Right renal cortex interstitium (tissue), 3 donors: ENCODE data around the gene CDH13. TPM values are rescaled to one million over a fixed set of nuclear protein-coding genes. Genes with fewer than 3 reads are reported as not detected.

Source experiments
- DNase-seq, 3 donors: peaks; one replicate each; pipeline ENCODE4 v3.0.0-alpha.2; 2013; ENCODE audit warnings: low read depth in 3 of 3, low spot score in 2 of 3
- polyA plus RNA-seq, 3 donors: library from polyadenylated mRNA; unstranded; fragments of 120-200 nt; gene quantifications; one replicate each; pipeline ENCODE4 v1.2.1, GENCODE V29; 2013; ENCODE audit not compliant: insufficient read length in 3 of 3

CDH13 gene
- polyA plus RNA-seq, 3 donors = 9.4 to 16.2 (median 14.7) TPM

DNA sequence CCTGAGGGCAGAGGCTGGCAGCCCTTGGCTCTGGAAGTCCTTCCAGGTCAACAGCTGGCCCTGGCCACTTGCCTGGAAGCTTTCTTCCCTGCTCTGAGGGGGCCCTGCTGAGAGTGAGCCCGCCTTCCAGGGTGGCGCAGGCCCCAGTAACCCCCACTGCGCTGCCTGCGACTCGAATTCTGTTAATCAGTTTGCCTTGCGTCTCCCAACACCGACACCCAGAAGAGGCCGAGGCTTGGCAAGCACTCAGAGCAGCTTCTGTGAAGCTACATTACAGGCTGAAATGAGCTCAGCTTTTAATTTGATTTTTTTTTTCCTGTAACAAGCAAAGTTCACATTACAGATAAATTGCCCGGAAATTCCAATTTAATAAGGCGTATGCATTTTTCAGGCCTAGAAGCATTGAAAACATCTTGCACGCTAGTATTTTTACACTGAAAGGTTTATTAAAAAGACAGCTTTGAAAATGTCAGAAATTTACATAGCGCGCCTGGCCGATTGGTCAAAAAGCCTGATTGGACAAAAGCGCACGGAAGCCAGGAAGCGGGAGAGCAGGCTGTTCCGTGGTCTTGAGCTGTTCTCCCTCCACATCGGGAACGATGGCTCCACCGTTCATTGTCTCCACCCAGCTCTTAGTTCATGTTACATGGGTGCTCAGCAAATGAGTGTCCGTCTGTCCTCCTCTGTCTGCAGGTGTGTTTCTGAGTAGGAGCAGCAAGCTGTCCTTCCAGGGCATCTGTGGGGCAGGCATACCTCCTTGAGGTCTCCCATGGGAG is 1115.5 kb downstream of the CDH13 start:
- no peak for DNase-seq

DNA sequence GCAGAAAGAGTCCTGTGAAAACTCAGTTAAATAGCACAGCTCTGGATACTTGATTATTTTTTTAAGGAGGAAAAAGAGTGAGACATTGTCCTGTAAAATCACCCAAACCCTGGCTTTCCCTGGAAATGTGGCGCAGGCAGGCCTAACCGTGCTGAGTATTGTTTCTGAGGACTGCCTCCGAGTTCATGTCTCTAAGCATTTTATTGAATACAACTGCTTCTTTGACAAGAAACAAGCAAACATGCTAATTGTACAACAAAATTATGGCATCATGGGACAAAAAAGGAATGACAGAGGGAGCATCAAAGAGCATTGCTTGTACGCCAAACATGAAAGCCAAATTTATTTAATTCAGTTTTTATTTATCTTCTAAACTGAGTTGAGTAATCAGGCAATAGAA is 1116.5 kb downstream of the CDH13 start:
- no peak for DNase-seq

DNA sequence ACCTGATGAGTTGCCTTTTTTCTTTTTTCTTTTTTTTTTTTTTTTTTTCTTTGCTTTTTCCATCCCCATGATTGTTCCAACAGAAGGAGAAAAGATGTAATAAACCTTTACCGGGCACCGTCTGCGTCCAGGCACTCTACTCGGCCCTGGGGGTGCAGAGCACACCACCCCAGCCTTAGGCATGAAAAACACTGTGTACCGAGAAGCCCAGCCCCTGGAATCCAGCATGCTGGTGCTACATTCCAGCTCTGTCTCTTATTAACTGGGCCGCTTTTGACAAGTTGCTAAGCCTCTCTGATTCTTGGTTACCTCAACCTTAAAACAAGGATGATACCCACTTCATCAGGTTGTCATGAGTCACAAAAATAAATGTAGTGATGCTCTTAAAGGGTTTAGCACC is 1117.0 kb downstream of the CDH13 start:
- DNase-seq = no peak

DNA sequence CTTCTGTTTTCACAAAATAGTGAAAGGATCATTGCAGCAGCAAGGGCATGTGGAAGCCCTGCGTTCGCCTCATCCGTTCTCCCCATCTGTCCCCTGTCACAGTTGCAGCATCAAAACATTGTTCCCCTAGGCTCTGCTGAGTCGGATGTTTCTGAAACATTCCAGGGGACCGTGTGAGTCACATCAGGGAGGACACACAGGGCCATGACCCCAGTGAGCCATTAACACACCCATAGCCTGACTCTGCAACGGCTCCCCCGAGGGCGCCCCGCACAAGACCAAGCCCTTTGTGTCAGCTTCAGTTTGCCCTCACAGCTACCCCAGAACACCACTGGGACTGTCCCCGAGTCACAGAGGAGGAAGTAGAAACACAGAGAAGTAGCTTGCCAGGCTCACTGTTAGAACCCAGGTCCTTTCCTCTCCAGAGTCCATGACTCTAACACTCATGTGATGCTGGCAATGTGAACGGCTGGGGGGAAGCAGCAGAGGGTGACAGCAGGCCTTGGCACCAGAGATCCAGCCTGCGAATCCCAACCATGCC is 1117.7 kb downstream of the CDH13 start:
- no peak for DNase-seq

DNA sequence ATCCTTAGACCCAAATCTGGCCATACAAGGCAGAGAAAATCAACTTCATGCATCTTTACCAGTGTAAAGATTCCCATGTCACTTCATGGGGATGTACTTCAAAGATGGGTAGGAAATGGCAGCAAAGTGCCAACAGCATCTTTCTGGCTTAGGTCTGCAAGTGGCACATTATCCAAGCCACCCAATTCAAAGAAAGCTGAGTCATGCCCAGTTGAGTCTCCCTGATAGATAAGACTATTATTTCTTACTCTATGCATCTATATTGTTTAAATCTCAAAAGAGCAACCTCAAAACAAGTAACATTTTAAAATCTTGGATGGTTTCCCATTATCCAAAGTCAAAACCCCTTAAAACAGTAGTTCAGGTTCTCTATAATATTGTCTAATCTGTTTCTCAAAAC is 1119.8 kb downstream of the CDH13 start:
- no peak for DNase-seq

DNA sequence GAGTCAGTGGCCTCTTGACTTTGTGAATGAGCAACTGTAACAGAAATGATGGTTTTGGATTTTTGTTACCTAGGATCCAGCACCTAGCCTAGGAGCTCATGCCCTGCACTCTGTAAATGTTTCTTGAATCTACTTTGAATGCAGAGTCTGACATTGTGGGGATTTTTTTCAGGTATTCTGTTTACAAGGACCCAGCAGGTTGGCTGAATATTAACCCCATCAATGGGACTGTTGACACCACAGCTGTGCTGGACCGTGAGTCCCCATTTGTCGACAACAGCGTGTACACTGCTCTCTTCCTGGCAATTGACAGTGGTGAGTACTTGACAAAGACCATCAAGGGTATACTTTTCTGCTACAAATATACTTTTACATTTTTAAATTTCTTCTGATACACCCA is 1121.2 kb downstream of the CDH13 start:
- DNase-seq = no peak

DNA sequence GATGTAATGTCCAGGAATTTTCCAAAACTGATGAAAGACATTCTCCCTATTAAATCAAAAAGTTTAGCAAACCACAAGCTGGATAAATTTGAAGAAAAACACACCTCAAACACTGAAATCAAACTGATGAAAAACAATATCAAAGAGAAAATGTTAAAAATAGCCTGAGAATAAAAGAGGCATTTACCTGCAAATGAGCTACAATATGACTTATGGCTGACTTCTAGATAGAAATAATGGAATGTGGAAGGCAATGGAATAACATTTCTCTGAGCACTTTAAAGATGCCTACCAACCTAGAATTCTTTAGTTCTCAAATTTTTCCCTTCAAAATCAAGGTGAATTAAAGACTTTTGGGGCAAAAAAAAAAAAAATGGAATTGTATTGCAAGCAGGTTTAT is 1128.6 kb downstream of the CDH13 start:
- no peak for DNase-seq

DNA sequence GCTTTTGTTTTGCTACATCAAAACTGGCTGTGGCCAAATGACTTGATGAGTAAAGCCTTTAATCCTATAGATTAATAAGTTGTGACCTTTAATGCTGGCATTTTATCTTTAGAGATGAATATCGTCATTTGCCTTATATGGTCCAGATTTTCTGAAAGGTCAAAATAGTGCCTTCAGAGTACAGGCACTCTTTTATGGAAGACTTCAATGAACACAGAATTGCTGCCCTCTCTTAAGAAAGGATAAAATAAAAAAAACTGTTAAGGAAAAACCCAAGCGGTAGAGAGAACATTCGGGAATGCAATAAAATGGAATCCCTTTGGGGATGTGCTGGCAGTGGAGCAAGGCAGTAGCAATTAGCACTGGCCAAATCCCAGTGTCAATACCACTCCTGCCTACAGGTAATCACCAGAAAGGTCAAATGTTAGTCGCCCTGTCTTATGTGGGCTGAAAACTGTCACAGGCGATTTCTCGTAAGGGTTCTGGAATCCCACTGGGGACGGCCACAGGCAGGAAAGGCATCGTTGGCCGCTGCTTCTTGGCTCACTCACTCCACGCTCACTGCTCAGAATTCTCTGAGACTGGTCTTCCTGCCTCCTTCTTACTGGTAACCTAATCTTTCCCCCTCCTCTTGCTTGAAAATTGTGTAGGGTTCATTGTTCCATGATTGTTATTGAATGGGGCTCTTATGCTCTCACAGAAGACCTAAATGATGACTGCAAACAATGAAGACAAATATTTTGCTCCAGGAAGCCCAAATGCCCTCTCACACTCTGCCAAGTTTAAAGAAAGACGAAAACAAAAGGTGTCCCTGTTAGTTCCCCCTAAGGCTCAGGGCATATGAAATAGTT is 1135.6 kb downstream of the CDH13 start:
- no peak for DNase-seq

DNA sequence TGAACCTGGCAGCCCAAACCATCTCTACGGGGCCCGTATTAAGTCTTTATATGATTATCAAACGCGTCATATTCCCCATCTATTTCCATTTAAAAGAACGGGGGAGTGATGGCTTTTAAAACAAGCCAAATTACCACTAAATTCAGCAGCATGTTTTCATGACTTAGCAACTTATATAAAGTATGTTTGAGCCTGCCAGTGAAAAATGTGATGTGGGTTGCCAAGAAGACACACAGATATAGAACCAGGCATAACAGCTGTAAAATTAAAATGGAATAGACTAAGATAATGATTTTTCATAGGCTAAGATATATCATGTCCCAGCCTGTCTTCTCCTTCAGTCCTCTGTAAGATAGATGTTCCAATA is 1136.2 kb downstream of the CDH13 start:
- no peak for DNase-seq

DNA sequence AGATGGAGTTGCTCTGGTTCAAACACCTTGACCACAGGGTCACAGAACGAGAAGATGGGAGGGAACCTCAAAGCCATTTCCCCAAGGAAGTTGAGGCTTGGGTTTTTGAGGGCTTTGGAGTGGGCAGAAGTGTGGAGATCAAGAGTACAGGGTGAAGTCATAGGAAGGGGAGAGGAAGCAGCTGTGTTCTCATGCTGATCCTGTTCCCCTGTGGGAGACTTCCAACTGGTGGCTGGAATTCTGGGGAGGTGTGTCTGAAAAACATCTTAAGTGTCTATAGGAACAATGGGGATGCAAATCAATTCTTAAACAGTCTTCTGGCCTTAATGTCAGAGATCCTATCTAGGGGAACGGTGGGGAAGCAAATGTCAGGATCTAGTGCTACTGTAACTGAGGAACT is 1142.2 kb downstream of the CDH13 start:
- no peak for DNase-seq

DNA sequence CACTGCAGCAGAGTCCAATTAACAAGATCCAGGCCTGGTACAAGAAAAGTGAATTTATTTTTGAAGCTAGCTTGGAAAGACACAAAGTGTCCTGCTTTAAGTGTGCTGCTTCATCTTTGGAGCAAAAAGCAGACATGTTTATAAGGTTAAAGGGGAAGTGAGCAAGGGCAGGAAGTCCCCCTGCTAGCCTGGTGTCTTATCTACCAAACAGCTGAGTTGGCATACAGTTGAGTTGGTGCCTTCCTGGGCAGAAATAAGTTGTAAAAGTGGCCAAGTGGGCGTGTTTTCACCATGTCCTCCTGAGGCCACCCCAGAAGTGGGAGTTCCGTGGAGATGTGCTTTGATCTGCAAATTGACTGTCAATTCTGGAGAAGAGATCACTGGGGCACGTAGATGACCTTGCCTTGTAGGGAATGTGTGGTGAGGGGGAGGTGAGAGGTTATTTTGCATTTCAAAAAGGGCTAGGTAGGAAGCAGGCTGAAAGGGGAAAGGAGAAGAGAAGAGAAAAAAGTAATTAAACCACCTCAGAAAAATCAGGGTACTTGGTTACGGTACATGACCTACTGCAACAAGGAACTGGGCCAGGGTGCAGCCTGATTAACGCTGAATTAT is 1142.7 kb downstream of the CDH13 start:
- no peak for DNase-seq

DNA sequence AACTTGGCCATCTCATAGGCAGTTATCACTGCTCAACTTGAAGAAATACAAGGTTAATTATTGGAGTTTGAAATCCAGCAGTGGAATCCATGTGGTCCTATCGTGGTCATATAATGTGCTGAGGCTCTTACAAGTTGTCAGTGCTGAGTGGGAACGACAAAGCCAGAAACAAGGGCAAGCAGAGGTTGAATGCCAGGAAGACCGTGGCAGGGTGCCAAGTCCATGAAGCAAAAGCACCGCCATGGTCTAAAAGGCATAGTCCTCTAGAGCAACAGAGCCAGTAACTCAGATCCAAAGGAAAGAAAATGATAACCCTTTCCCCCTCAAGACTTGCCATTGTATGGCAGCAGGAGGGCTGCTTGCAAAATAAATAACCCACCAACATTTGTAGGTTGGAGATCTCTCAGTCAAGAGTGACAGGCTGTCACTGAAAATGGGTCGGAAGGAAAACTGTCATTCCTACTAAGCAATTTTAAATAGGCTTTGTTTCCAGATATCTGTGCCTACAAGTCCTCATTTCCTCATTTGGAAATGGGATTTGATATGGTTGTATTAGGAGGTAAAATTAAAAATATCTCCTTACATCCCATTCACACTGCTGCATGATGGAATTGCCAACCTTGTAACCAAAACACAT is 1144.7 kb downstream of the CDH13 start:
- no peak for DNase-seq

DNA sequence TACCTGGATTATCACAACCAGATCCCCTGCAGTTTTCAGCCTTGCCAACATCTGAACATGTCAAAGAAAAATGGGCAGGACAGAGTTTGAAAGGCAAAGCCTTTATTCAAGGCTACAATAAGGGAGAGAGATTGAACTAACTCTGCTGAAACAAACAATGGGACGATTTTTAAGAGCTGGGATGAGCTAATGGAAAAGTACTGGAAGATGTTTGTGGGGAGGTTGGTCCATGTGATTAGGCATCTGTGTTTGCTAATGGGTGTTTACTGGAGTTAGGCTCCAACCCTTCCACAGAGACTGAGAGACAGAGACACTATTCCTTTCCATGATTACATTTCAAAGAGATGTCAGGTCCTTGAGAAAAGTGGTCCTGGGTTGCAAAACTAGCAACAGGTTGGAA is 1146.0 kb downstream of the CDH13 start:
- no peak for DNase-seq

DNA sequence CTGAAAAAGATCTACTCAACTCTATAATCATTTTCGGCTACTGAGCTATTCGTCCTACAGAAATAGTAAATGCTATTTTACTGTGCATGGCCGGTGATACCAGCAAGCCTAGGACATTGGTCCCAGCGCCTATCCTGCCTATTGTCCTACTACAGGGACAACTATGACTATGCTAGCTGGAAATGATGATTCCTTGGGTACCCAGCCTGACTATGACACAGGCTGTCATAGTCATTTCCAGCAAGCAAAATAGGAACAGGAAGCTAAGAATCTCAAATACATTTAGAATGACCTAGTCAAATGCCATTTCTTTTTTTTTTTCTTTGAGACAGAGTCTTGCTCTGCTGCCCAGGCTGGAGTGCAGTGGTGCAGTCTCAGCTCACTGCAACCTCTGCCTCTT is 1147.3 kb downstream of the CDH13 start:
- DNase-seq = no peak

DNA sequence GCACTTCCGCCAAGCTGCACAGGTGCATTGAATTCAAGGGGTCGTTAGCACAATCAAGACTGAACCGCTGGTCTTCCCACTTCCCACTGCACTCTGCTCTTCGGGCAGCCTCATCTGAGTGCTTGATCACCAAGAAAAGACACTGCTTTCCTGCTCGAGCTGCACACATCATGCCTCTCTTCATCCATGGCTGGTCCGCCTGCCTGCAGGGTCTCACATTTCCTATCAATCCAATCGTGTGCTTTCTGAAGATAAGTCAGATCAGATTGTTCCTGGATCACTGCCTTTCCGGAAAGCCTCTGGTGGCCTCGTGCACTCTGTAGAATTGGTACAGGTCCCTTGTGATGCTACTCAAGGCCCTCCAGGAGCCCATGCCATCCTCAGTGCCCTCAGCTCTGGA is 1150.2 kb downstream of the CDH13 start:
- no peak for DNase-seq

DNA sequence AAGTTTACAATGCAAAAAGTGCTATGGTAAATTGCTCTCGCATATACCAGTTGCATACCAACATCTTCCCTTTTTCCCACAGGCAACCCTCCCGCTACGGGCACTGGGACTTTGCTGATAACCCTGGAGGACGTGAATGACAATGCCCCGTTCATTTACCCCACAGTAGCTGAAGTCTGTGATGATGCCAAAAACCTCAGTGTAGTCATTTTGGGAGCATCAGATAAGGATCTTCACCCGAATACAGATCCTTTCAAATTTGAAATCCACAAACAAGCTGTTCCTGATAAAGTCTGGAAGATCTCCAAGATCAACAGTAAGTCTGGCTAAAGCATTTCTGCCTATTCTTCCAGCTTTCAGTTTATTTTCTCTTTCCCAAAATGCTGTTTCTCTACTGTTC is 1153.1 kb downstream of the CDH13 start:
- DNase-seq = no peak

DNA sequence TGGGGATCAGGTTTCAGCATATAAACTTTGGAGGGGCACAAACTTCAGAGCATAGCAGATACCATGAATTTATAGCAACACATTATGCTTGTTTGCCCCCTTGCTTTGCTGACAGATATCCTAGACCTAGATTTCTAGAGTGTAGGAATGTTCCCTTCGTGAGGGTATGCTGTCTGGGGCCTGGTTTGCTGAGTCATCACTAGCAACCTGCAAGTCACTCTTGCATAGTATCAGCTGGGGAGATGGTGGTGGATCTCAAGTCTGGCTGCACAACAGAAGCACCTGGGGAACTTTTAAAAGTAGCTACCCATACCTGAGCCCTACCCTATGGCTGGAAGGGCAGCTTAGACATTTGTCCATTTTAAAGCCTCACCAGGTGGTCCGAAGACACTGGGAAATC is 1158.7 kb downstream of the CDH13 start:
- no peak for DNase-seq

DNA sequence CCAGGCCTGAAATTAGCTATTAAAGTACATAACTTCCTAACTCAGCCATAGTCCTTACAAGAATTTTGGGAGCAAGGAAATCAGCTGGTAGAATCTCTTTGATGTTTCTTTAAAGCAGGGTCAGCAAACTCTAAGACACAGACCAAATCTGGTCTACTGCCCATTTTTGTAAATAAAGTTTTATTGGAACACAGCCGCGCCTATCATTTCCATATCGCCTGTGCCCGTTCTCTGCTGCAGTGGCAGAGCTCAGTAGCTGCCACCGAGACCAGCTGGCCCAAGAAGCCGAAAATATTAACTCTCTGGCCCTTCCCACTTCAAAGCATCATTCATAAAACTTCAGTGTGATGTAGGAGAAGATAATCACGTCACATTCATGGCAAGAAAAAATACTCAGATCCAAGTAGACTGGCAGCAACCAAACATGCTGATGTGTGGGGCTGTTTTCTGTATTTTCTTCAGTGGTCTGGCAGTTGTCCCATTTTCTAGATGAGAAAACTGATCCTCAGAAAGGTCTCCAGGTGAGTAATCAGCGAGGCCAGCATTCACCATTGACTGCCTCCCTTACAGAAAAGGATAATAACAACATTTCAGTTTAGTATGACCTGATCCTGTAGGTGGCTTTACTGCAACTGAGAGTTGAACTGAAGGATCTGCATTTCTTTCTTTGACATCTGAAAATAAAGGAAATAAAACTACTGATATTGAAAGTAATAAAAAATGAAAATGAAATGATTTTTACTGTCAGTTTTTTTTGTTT is 1163.1 kb downstream of the CDH13 start:
- no peak for DNase-seq

DNA sequence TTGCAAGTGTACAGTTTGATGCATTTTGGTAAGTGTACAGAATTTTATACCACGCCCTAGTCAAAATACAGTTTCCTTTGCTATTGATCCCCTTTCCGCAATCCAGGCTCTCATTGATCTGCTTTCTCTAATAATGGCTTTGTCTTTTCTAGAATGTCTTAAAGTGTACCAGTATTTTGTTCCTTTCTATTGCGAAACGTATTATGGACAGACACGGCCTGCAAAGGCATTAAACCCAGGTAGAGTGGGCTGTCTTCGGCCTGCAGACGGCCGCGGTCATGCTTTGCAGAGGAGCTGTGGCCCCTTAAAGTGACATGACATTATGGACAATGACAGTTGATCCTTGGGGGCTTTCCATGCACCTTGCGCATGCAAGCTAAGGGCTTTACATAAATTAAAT is 1165.1 kb downstream of the CDH13 start:
- DNase-seq = no peak

DNA sequence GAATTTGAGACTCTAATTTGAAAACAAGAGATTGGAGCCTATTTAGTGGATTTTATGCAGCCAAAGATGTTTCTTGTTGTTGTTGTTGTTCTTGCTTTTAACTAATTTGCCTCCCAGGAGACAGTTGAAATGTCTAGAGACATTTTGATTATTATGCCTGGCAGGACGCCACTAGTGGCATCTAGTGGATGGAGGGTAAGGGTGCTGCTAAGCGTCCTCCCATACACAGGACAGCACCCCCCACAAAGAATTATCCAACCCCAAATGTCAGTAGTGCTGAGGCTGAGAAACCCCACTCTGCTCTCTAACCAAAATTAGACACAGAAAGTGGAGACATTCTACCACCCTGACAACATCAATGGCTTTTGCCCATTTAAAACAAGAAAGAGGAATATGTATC is 1165.6 kb downstream of the CDH13 start:
- no peak for DNase-seq
